Neutrophil (primary cell): ENCODE results near the gene KARS1.

Experiments used
- H3K27ac ChIP-seq: fragments of 200-600 bp; sonication (generic); 2 replicates; pipeline ENCODE4 v1.5.1; 2016; ENCODE audit warnings: mild to moderate bottlenecking, moderate library complexity
- H3K27me3 ChIP-seq: fragments of 200-600 bp; sonication (generic); 2 replicates; pipeline ENCODE4 v1.6.0; 2016; ENCODE audit warnings: mild to moderate bottlenecking
- H3K36me3 ChIP-seq: fragments of 200-600 bp; sonication (generic); 2 replicates; pipeline ENCODE4 v1.5.1; 2017
- H3K4me1 ChIP-seq, 2 experiments: fragments of 200-600 bp in 1 of 2; sonication (generic) in 1 of 2; 1 replicate in 1 of 2; 2 replicates in 1 of 2; pipeline versions ENCODE4 v1.5.1 to v1.6.1; 2013 to 2016; ENCODE audit warnings: low read depth in 1 of 2, low read length in 1 of 2, mild to moderate bottlenecking in 1 of 2, moderate library complexity in 1 of 2; ENCODE audit not compliant: control insufficient read depth in 1 of 2, insufficient read depth in 1 of 2
- H3K4me3 ChIP-seq, 2 experiments: fragments of 200-600 bp in 1 of 2; sonication (generic) in 1 of 2; 1 replicate in 1 of 2; 2 replicates in 1 of 2; pipeline ENCODE4 v1.5.1; 2013 to 2016; ENCODE audit warnings: low read depth in 1 of 2, low read length in 1 of 2, mild to moderate bottlenecking in 1 of 2, moderate library complexity in 1 of 2
- H3K9me3 ChIP-seq: fragments of 200-600 bp; sonication (generic); 2 replicates; pipeline ENCODE4 v1.5.1; 2016
- CTCF ChIP-seq: fragments of 200-600 bp; sonication (generic); IDR thresholded peaks from 2 replicates; pipeline ENCODE4 v1.5.1; 2016; ENCODE audit warnings: antibody characterized with exemption

The KARS1 gene

GRCh38 chr16:75618780-75619179 lies 28.7 kb downstream of the KARS1 start:
- Histone ChIP-seq H3K4me3 (no peak overlapping the region), H3K36me3 (peaks cover 42% of the 10 kb centered on the region), H3K27me3 (no peaks in the 10 kb centered on the region), H3K27ac (no peak overlapping the region), H3K4me1 (peaks cover 21 to 36% of the 10 kb centered on the region in 2 experiments), H3K9me3 (no peaks in the 10 kb centered on the region)
- TF ChIP-seq CTCF = no peak

DNA sequence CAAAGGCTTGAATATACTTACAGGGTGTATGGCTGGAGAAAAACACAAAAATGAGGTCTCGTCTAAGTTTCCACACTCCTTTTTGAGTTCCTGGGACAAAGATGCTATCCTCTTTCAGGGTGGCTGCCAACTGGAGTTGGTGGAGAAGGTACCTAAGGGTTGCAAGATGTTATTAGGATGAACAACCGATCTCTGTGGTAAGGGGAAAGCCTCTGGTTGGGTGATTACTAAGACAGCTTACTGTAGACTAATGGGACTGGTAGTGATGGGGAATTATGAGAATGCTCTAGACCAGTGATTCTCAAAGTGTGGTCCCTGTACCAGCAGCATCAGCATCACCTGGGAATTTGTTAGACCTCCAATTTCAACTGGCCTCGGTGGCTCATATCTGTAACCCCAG lies 30.3 kb downstream of the KARS1 start:
- Histone ChIP-seq H3K4me1 (peaks cover 14 to 25% of the 10 kb centered on the region in 2 experiments), H3K27ac (no peak overlapping the region), H3K27me3 (no peaks in the 10 kb centered on the region), H3K9me3 (no peaks in the 10 kb centered on the region), H3K36me3 (peaks cover 59% of the 10 kb centered on the region), H3K4me3 (no peak overlapping the region)
- no peak for TF ChIP-seq CTCF

DNA sequence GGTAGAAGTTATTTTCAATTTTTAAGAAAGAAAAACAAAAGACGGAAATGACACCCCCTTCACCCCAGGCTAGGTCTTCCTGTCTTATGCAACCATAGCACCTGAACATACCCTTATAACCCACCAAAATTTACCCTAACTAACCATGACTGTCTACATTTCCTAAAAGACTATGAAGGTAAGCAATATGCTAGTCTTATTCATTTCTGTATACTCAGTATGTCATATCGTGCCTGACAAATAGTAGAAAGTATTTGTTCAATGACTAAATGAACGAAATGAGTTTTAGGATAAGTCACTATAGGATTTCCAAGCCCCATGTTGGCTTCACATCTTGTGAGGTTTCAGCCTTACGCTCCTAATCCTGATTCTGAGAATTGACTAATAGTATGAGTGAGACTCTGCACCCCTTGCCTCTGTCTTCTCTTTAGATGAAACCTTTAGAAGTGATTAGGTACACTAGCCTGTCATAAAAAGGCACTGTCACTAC lies 30.9 kb downstream of the KARS1 start:
- peaks cover 8 to 19% of the 10 kb centered on the region in 2 experiments for H3K4me1 ChIP-seq
- no peaks in the 10 kb centered on the region for H3K27me3 ChIP-seq
- no peaks in the 10 kb centered on the region for H3K9me3 ChIP-seq
- no peak overlapping the region for H3K27ac ChIP-seq
- no peak for TF ChIP-seq CTCF
- H3K36me3 ChIP-seq = peaks cover 64% of the 10 kb centered on the region
- H3K4me3 ChIP-seq = no peak overlapping the region

DNA sequence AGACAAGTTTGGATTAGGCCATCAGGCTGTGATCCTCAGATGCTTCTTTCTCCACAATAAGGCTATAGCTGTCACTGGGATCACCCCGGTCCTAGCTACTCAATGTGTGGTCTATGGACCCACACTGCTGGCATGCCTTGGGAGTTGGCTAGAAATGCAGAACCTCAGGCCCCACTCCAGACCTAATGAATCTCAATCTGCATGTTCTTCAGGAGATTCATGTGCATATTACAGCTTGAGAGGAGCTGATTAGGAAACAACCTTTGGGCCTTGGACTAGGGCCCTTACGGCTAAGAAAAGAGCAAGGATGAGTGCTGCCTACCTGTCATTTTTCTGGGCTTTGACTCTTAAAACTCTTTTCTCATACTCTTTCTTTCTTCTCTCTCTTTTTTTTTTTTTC lies 31.8 kb downstream of the KARS1 start:
- H3K27me3 ChIP-seq = no peaks in the 10 kb centered on the region
- H3K4me3 ChIP-seq = no peak overlapping the region
- TF ChIP-seq CTCF = no peak
- H3K27ac ChIP-seq = no peak overlapping the region
- H3K4me1 ChIP-seq = peaks cover 7 to 9% of the 10 kb centered on the region in 2 experiments
- no peaks in the 10 kb centered on the region for H3K9me3 ChIP-seq
- peaks cover 74% of the 10 kb centered on the region for H3K36me3 ChIP-seq

- Histone ChIP-seq H3K4me1 (no peaks in the 10 kb centered on the region), H3K4me3 (no peak overlapping the region), H3K27ac (no peak overlapping the region), H3K27me3 (no peaks in the 10 kb centered on the region), H3K9me3 (no peaks in the 10 kb centered on the region), H3K36me3 (peaks cover 80% of the 10 kb centered on the region)
- TF ChIP-seq CTCF = no peak
Measured at GRCh38 chr16:75614066-75614897, 33.2 kb downstream of the KARS1 start.
